ENCODE results near the gene ADIPOR2. TPM values are rescaled to one million over a fixed set of nuclear protein-coding genes. Genes with fewer than 3 reads are reported as not detected.

Gene ADIPOR2
- total and polyA plus RNA-seq, 2 donors (not counting 1 experiment from before 2014, with no cell fraction given) = 9.2 to 35.9 TPM

GRCh38 chr12:1697271-1697670, 6.4 kb downstream of the ADIPOR2 start:
- Histone ChIP-seq H3K27ac (ENCODE audit: low read length in 2 of 2) (no peak overlapping the region), H3K36me3 (replicated peaks in 1 of 2; ENCODE audit: control extremely low read depth in 1 of 2, control insufficient read depth in 1 of 2, extremely low read depth in 1 of 2, insufficient read depth in 2 of 2, low read length in 1 of 2) (peaks cover 1 to 5% of the 10 kb centered on the region in 2 experiments), H3K79me2 (ENCODE audit: control insufficient read depth, insufficient read depth, low read length) (peaks cover 96% of the 10 kb centered on the region), H3K9me3 (ENCODE audit: control extremely low read depth in 1 of 3, control insufficient read depth in 2 of 3, insufficient read depth in 1 of 3, low read length in 2 of 3) (no peaks in the 10 kb centered on the region), H3K4me3 (ENCODE audit: control extremely low read depth in 1 of 5, extremely low read depth in 1 of 5, insufficient read depth in 1 of 5, low read depth in 2 of 5, low read length in 4 of 5) (no peak overlapping the region), H3K4me1 (ENCODE audit: control insufficient read depth in 2 of 2, insufficient read depth in 2 of 2, low read length in 2 of 2) (peaks cover 13 to 17% of the 10 kb centered on the region in 2 donors), H3K9ac (ENCODE audit: low read length) (no peak overlapping the region), H3K27me3 (replicated peaks in 1 of 4; ENCODE audit: control extremely low read depth in 1 of 4, control insufficient read depth in 3 of 4, insufficient read depth in 4 of 4, low read length in 3 of 4) (no peaks in the 10 kb centered on the region), H4K20me1 (ENCODE audit: control insufficient read depth, insufficient read depth, low read length, poor library complexity, severe bottlenecking) (peaks cover 61% of the 10 kb centered on the region), H3K4me2 (replicated peaks; ENCODE audit: low read depth, low read length, poor library complexity, severe bottlenecking) (no peak overlapping the region), H2AFZ (ENCODE audit: insufficient read depth, low read depth, low read length, poor library complexity, severe bottlenecking) (no peak overlapping the region)
- Mint-ChIP-seq H3K4me1 (peaks cover 57% of the 10 kb centered on the region), H3K27ac (no peak overlapping the region), H3K4me3 (no peak overlapping the region), H3K9me3 (ENCODE audit: insufficient read depth) (no peaks in the 10 kb centered on the region), H3K27me3 (no peaks in the 10 kb centered on the region)
- TF ChIP-seq EZH2 (IDR thresholded peaks at IDR 0.05; ENCODE audit: borderline replicate concordance, insufficient read depth, low read depth, low read length, poor library complexity, severe bottlenecking) (no peak), CTCF (IDR thresholded peaks at IDR 0.05) (no peak)
- CTCF ChIA-PET = interaction anchor here (1.0 to 1.7 kb wide), 5 partner anchors 9 to 243 kb away, joined by 3 to 8 read pairs (median 5); no protein-coding TSS in a partner anchor
- 80% methylated on average over 1 of the region's 2 CpGs for WGBS (ENCODE audit: insufficient coverage)
- ATAC-seq (ENCODE audit: low read depth) = no peak
- no peak for DNase-seq
- POLR2A ChIA-PET = no interaction called here
- intact Hi-C loops (cut with micrococcal nuclease) = no loop called here

- H3K4me2 ChIP-seq (replicated peaks; ENCODE audit: low read depth, low read length, poor library complexity, severe bottlenecking) = no peak overlapping the region
- ATAC-seq (ENCODE audit: low read depth) (no peak), DNase-seq (no peak)
- H3K9me3 ChIP-seq (ENCODE audit: control extremely low read depth in 1 of 3, control insufficient read depth in 2 of 3, insufficient read depth in 1 of 3, low read length in 2 of 3) = peaks cover 0 to 2% (median 0%) of the 10 kb centered on the region in 3 donors
- H3K27ac Mint-ChIP-seq = no peak overlapping the region
- H3K79me2 ChIP-seq (ENCODE audit: control insufficient read depth, insufficient read depth, low read length) = peaks cover 97% of the 10 kb centered on the region
- no peak overlapping the region for H2AFZ ChIP-seq (ENCODE audit: insufficient read depth, low read depth, low read length, poor library complexity, severe bottlenecking)
- H3K36me3 ChIP-seq (replicated peaks in 1 of 2; ENCODE audit: control extremely low read depth in 1 of 2, control insufficient read depth in 1 of 2, extremely low read depth in 1 of 2, insufficient read depth in 2 of 2, low read length in 1 of 2) = peaks cover 1 to 5% of the 10 kb centered on the region in 2 experiments
- peaks cover under 1 to 4% of the 10 kb centered on the region in 2 donors for H3K4me1 ChIP-seq (ENCODE audit: control insufficient read depth in 2 of 2, insufficient read depth in 2 of 2, low read length in 2 of 2)
- H3K9me3 Mint-ChIP-seq (ENCODE audit: insufficient read depth) = no peaks in the 10 kb centered on the region
- peaks cover 58% of the 10 kb centered on the region for H4K20me1 ChIP-seq (ENCODE audit: control insufficient read depth, insufficient read depth, low read length, poor library complexity, severe bottlenecking)
- no peaks in the 10 kb centered on the region for H3K27me3 Mint-ChIP-seq
- TF ChIP-seq CTCF (IDR thresholded peaks at IDR 0.05) (no peak), EZH2 (IDR thresholded peaks at IDR 0.05; ENCODE audit: borderline replicate concordance, insufficient read depth, low read depth, low read length, poor library complexity, severe bottlenecking) (no peak)
- ChIA-PET POLR2A (no interaction called here), CTCF (interaction anchor here (1.7 kb wide), 1 partner anchor 92 kb away, joined by 8 read pairs; no protein-coding TSS in a partner anchor)
- whole genome bisulfite sequencing (ENCODE audit: insufficient coverage) = no CpG with 5 or more reads among the region's 2 CpGs
- H3K4me3 Mint-ChIP-seq = no peak overlapping the region
- no peak overlapping the region for H3K4me3 ChIP-seq (ENCODE audit: control extremely low read depth in 1 of 5, extremely low read depth in 1 of 5, insufficient read depth in 1 of 5, low read depth in 2 of 5, low read length in 4 of 5)
- no peak overlapping the region for H3K27ac ChIP-seq (ENCODE audit: low read length in 2 of 2)
- H3K9ac ChIP-seq (ENCODE audit: low read length) = no peak overlapping the region
- intact Hi-C loops (cut with micrococcal nuclease) = no loop called here
- peaks cover 47% of the 10 kb centered on the region for H3K4me1 Mint-ChIP-seq
- H3K27me3 ChIP-seq (replicated peaks in 1 of 4; ENCODE audit: control extremely low read depth in 1 of 4, control insufficient read depth in 3 of 4, insufficient read depth in 4 of 4, low read length in 3 of 4) = no peaks in the 10 kb centered on the region
Observed at GRCh38 chr12:1698720-1699119, 7.8 kb downstream of the ADIPOR2 start.

Data from B cell (primary cell).